ENCODE data around the gene LRCOL1.

- TF ChIP-seq CTCF (IDR thresholded peaks at IDR 0.05) (no peak), POLR2AphosphoS5 (IDR thresholded peaks at IDR 0.05) (no peak), POLR2A (IDR thresholded peaks at IDR 0.05) (no peak)
Measured at GRCh38 chr12:132658149-132658894, 47.9 kb upstream of the LRCOL1 start.

All from prostate gland (tissue), 2 donors.